Bronchial epithelial cell (primary cell): ENCODE measurements around the gene TECRL. TPM values are rescaled to one million over a fixed set of nuclear protein-coding genes. Genes with fewer than 3 reads are reported as not detected.

Experiments
- DNase-seq: peaks from one replicate; pipeline ENCODE4 v3.0.0-alpha.2; 2010; ENCODE audit warnings: low read depth
- FAIRE-seq: peaks from 2 replicates; lab custom pipeline; 2011; peaks lifted over from hg19 to GRCh38; lab: Jason Lieb, UNC
- H3K27me3 ChIP-seq: 2 replicates; pipeline ENCODE4 v1.5.1; 2011; ENCODE audit warnings: low read length; ENCODE audit not compliant: control insufficient read depth, insufficient read depth
- H3K36me3 ChIP-seq: 2 replicates; pipeline ENCODE4 v1.5.1; 2011; ENCODE audit warnings: low read length; ENCODE audit not compliant: control insufficient read depth, insufficient read depth
- H3K4me3 ChIP-seq: 2 replicates; pipeline ENCODE4 v1.5.1; 2011; ENCODE audit warnings: mild to moderate bottlenecking, low read depth, low read length, control low read depth
- total RNA-seq: library from RNA; depleted of rRNA; stranded (reverse); fragments of >200 nt; gene quantifications from 2 replicates; pipeline ENCODE4 v1.2.1, GENCODE V29; 2014
- TF ChIP-seq, protein P1 (sequence below): IDR thresholded peaks from 2 replicates; pipeline ENCODE4 v1.5.1; 2011; ENCODE audit warnings: mild to moderate bottlenecking, moderate library complexity, low read length, control low read depth, inconsistent platforms; ENCODE audit not compliant: insufficient read depth, severe bottlenecking

The TECRL gene
- total RNA-seq, 1 donor from 2014 or later: not detected

DNA sequence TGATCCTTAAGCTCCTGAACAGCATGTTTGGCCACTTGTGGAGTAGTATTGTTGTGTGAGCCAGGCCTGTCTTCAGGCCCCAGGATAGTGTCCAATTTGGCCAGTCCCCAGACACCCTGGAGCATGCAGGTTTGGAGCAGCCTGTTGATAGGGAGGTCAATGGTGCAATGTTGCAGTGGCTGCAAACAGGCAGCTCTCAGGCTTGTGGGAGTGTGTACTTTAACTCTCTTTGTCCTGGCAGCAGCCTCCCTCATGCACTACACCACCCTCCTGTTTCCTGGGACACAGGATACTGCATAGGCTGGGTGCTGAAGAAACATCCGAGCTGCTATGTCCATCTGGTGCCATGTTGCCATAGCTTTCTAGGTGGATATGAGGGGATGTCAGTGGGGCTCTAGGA is 24.0 kb downstream of the TECRL start:
- FAIRE-seq (no peak), DNase-seq (no peak)
- Histone ChIP-seq H3K4me3 (no peak overlapping the region), H3K27me3 (no peaks in the 10 kb centered on the region), H3K36me3 (no peaks in the 10 kb centered on the region)
- TF ChIP-seq, protein P1, sequence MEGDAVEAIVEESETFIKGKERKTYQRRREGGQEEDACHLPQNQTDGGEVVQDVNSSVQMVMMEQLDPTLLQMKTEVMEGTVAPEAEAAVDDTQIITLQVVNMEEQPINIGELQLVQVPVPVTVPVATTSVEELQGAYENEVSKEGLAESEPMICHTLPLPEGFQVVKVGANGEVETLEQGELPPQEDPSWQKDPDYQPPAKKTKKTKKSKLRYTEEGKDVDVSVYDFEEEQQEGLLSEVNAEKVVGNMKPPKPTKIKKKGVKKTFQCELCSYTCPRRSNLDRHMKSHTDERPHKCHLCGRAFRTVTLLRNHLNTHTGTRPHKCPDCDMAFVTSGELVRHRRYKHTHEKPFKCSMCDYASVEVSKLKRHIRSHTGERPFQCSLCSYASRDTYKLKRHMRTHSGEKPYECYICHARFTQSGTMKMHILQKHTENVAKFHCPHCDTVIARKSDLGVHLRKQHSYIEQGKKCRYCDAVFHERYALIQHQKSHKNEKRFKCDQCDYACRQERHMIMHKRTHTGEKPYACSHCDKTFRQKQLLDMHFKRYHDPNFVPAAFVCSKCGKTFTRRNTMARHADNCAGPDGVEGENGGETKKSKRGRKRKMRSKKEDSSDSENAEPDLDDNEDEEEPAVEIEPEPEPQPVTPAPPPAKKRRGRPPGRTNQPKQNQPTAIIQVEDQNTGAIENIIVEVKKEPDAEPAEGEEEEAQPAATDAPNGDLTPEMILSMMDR: no peak

DNA sequence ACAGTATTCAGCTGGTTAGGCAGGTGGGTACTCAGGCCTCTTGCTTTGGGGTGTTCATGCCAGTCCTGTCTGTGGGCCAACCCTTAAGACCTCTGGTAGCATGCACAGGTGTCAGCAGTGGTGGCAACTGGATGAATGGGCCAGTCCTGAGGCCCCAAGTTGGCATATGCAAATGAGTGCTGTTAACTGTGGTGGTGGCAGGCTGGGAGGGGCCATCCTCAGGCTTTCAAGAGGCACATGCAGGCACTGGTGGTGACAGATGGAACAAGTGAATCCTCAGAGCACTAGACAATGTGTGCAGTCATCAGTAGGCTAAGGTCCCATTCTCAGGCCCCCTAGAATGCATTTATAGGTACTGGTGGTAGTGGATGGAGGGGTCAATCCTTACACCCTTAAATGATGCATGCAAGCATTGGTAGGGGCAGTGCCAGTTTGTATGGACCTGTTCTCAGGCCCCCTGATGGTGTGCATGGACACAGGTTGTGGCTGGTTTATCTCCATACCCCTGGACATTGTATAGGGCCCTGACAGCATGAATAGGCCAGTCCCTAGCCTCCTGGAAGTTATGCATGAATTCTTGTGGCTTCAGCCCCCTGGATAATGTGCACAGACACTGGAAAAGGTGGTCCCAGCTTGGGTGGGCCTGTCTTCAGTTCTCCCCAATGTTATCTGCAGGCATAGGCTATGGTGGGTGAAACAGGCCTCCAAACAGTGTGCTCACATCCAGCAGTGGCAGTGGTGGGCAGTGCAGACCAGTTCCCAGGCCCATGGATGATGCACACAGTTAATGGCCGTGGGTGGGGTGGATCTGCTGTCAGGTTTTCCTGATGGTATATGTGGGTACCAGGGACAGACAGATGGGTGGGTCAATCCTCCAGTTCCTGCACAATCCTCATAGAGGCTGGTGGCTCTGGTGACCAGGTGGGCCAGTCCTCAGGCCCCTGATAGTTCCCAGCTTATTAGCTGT is 24.7 kb downstream of the TECRL start:
- Histone ChIP-seq H3K4me3 (no peak overlapping the region), H3K36me3 (no peaks in the 10 kb centered on the region), H3K27me3 (no peaks in the 10 kb centered on the region)
- TF ChIP-seq, protein P1: no peak
- no peak for FAIRE-seq
- DNase-seq: no peak

DNA sequence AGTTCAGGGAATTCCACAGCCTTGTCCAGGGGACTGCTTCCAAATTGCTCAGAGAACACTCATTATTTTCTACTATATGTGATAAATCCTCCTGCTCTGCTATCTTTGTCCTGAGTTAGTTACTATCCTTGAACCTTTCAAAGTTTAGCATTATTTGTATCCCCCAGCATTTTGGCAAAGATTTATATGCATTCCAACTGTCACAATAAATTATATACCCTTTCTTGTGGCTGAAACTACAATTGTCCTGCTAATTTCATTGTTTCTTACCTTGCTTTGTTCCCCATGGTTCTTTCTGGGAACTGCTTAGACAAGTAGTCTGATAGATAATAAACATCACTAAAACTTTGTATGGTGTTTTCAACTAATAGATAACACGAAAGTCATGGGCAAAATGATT is 40.5 kb downstream of the TECRL start:
- Histone ChIP-seq H3K27me3 (no peaks in the 10 kb centered on the region), H3K36me3 (no peaks in the 10 kb centered on the region), H3K4me3 (no peak overlapping the region)
- TF ChIP-seq, protein P1: no peak
- DNase-seq: no peak
- no peak for FAIRE-seq

DNA sequence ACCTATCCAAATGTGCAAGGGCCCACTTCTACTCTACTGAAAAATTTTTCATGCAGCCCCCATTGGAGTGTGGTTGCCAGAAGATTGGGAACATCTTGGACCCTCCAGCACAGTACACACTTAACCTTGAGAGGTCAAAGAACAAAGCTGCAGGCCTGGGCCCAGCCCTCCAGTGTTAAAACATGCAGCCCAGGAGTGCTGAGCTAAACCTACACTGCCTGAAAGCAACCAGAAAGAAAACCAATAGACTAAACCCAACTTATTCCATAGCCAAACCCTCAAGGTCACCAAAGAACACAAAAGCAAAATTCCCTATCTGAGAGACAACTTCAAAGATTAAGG is 47.9 kb downstream of the TECRL start:
- FAIRE-seq: no peak
- TF ChIP-seq, protein P1: no peak
- Histone ChIP-seq H3K36me3 (no peaks in the 10 kb centered on the region), H3K27me3 (no peaks in the 10 kb centered on the region), H3K4me3 (no peak overlapping the region)
- no peak for DNase-seq

DNA sequence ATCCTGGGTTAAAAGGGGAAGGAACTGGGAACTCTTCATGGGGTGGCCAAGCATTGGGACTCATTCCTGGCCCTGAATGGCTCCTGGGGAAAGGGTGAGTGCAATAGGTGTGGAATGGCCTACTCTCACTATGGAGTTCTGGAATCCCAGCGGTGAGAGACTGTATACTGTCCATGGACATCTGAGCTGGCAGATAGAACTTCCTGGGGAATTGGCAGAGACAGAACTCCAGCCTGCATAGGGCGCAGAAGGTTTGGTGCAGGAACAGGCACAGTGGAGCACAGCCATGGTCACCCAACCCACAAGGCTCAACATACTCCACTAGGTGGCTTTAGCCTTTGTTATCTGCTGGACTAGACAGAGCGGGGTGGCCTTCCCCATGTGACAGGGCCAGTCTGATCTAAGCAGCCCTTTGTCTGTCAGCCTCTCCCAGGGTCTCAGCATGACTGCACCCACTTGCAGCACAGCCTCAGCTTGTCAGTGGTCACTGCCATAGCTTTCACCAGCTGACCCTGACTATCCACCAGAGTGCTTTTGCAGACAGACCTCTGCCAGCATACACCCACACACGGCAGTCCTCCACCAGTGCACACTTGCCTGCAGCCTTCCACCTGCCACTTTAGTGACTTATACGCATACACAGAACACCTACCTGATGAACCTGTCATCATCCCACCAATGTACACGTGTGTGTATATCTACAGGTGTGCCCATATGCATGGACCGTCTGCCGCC is 48.4 kb downstream of the TECRL start:
- FAIRE-seq: no peak
- DNase-seq: no peak
- Histone ChIP-seq H3K36me3 (no peaks in the 10 kb centered on the region), H3K4me3 (no peak overlapping the region), H3K27me3 (no peaks in the 10 kb centered on the region)
- TF ChIP-seq, protein P1: no peak
